CD8-positive, alpha-beta memory T cell (primary cell): ENCODE results near the gene CDC25C. TPM values are rescaled to one million over a fixed set of nuclear protein-coding genes. Genes with fewer than 3 reads are reported as not detected.

Source experiments
- CTCF ChIA-PET: fragments of 350-600 bp; sonication (Branson Sonifier 250); formaldehyde crosslinking; loops from one replicate; lab custom pipeline; 2021; ENCODE audit warnings: antibody characterized with exemption; lab: Charles Lee
- POLR2A ChIA-PET: fragments of 350-600 bp; sonication (Branson Sonifier 250); formaldehyde crosslinking; loops from one replicate; lab custom pipeline; 2021; ENCODE audit warnings: antibody characterized with exemption; lab: Charles Lee
- DNase-seq, 5 donors: peaks; one replicate each; pipeline versions ENCODE4 v3.0.0 to v3.0.0-alpha.2; 2020 to 2022; ENCODE audit warnings: mixed read lengths in 1 of 5
- H3K27ac ChIP-seq: one replicate; pipeline ENCODE4 v1.7.0; 2013; ENCODE audit warnings: low read depth, mild to moderate bottlenecking, low read length, moderate library complexity
- H3K27me3 ChIP-seq: 2 replicates; pipeline ENCODE4 v1.7.0; 2013; ENCODE audit warnings: low read length, mild to moderate bottlenecking; ENCODE audit not compliant: insufficient read depth, poor library complexity, severe bottlenecking
- H3K36me3 ChIP-seq: 2 replicates; pipeline ENCODE4 v1.7.0; 2013; ENCODE audit warnings: mild to moderate bottlenecking, low read length, moderate library complexity; ENCODE audit not compliant: insufficient read depth
- H3K4me1 ChIP-seq: 2 replicates; pipeline ENCODE4 v1.7.0; 2013; ENCODE audit warnings: mild to moderate bottlenecking, low read length, moderate library complexity; ENCODE audit not compliant: insufficient read depth
- H3K4me3 ChIP-seq: 2 replicates; pipeline ENCODE4 v1.7.0; 2013; ENCODE audit warnings: mild to moderate bottlenecking, low read length
- H3K9me3 ChIP-seq: 2 replicates; pipeline ENCODE4 v1.7.0; 2013; ENCODE audit warnings: mild to moderate bottlenecking, low read length
- H3K27ac Mint-ChIP-seq, 8 donors: one replicate each; pipeline ENCODE4 v1.8.0; 2020 to 2021; ENCODE audit warnings: mixed read lengths in 8 of 8, mild to moderate bottlenecking in 6 of 8, inconsistent platforms in 3 of 8, moderate library complexity in 3 of 8
- H3K27me3 Mint-ChIP-seq, 2 donors: one replicate each; pipeline ENCODE4 v1.8.0; 2020 to 2021; ENCODE audit warnings: mixed read lengths in 2 of 2, mild to moderate bottlenecking in 1 of 2, moderate library complexity in 1 of 2
- H3K36me3 Mint-ChIP-seq, 3 donors: one replicate each; pipeline ENCODE4 v1.8.0; 2020 to 2021; ENCODE audit warnings: mixed read lengths in 3 of 3, inconsistent platforms in 1 of 3, mild to moderate bottlenecking in 1 of 3
- H3K4me1 Mint-ChIP-seq, 3 donors: one replicate each; pipeline ENCODE4 v1.8.0; 2020 to 2021; ENCODE audit warnings: mixed read lengths in 3 of 3, inconsistent platforms in 1 of 3, mild to moderate bottlenecking in 1 of 3
- H3K4me3 Mint-ChIP-seq, 7 donors: one replicate each; pipeline ENCODE4 v1.8.0; 2020 to 2021; ENCODE audit warnings: mixed read lengths in 7 of 7, mild to moderate bottlenecking in 6 of 7, moderate library complexity in 4 of 7, inconsistent platforms in 2 of 7
- H3K9me3 Mint-ChIP-seq, 5 donors: one replicate each; pipeline ENCODE4 v1.8.0; 2020 to 2022; ENCODE audit warnings: mixed read lengths in 5 of 5, mild to moderate bottlenecking in 3 of 5, moderate library complexity in 2 of 5, inconsistent platforms in 1 of 5
- polyA plus RNA-seq: library from polyadenylated mRNA; unstranded; fragments of 300-500 nt; fragmentation: Illumina TruSeq; gene quantifications from one replicate; pipeline ENCODE4 v1.2.3, GENCODE V29; 2021
- total RNA-seq, 2 experiments: library from RNA; stranded (reverse); gene quantifications; one replicate each; pipeline ENCODE4 v1.2.3, GENCODE V29; 2021

CDC25C gene
- total and polyA plus RNA-seq, 3 experiments from 2014 or later: 4.3 to 5.3 TPM; not detected in 1

GRCh38 chr5:138305797-138306196 lies 25.8 kb downstream of the CDC25C start:
- Histone ChIP-seq H3K9me3 (no peaks in the 10 kb centered on the region), H3K36me3 (no peaks in the 10 kb centered on the region), H3K27ac (no peak overlapping the region), H3K4me1 (no peaks in the 10 kb centered on the region), H3K4me3 (no peak overlapping the region), H3K27me3 (no peaks in the 10 kb centered on the region)
- H3K36me3 Mint-ChIP-seq: no peaks in the 10 kb centered on the region
- POLR2A ChIA-PET: no interaction called here
- CTCF ChIA-PET: no interaction called here
- H3K4me1 Mint-ChIP-seq: no peaks in the 10 kb centered on the region
- H3K4me3 Mint-ChIP-seq: no peak overlapping the region
- H3K9me3 Mint-ChIP-seq: no peaks in the 10 kb centered on the region
- no peaks in the 10 kb centered on the region for H3K27me3 Mint-ChIP-seq
- no peak for DNase-seq
- H3K27ac Mint-ChIP-seq: peak overlapping the region in 1 of 8 donors; percentile 39

GRCh38 chr5:138303372-138303771 lies 28.2 kb downstream of the CDC25C start:
- H3K4me3 ChIP-seq: no peak overlapping the region
- no peaks in the 10 kb centered on the region for H3K36me3 ChIP-seq
- H3K36me3 Mint-ChIP-seq: no peaks in the 10 kb centered on the region
- H3K27ac Mint-ChIP-seq: peak overlapping the region in 1 of 8 donors; percentile 8
- no peaks in the 10 kb centered on the region for H3K4me1 ChIP-seq
- no peak overlapping the region for H3K27ac ChIP-seq
- no peaks in the 10 kb centered on the region for H3K4me1 Mint-ChIP-seq
- POLR2A ChIA-PET: no interaction called here
- H3K4me3 Mint-ChIP-seq: no peak overlapping the region
- H3K9me3 Mint-ChIP-seq: no peaks in the 10 kb centered on the region
- no peaks in the 10 kb centered on the region for H3K27me3 Mint-ChIP-seq
- no peaks in the 10 kb centered on the region for H3K27me3 ChIP-seq
- H3K9me3 ChIP-seq: no peaks in the 10 kb centered on the region
- CTCF ChIA-PET: interaction anchor here (1.5 kb wide), 1 partner anchor 49 kb away, joined by 3 read pairs; the partner anchor contains the start of gene KDM3B
- no peak for DNase-seq

- no peak overlapping the region for H3K4me3 ChIP-seq
- no peaks in the 10 kb centered on the region for H3K36me3 Mint-ChIP-seq
- no peaks in the 10 kb centered on the region for H3K36me3 ChIP-seq
- no peaks in the 10 kb centered on the region for H3K4me1 ChIP-seq
- no peak overlapping the region for H3K4me3 Mint-ChIP-seq
- H3K9me3 ChIP-seq: no peaks in the 10 kb centered on the region
- no peaks in the 10 kb centered on the region for H3K27me3 ChIP-seq
- no peak for DNase-seq
- no peak overlapping the region for H3K27ac Mint-ChIP-seq
- H3K27ac ChIP-seq: no peak overlapping the region
- no peaks in the 10 kb centered on the region for H3K27me3 Mint-ChIP-seq
- no peaks in the 10 kb centered on the region for H3K4me1 Mint-ChIP-seq
- ChIA-PET CTCF (no interaction called here), POLR2A (no interaction called here)
- H3K9me3 Mint-ChIP-seq: no peaks in the 10 kb centered on the region
Observed at GRCh38 chr5:138289296-138289695, 42.3 kb downstream of the CDC25C start.

GRCh38 chr5:138287246-138287645 lies 44.4 kb downstream of the CDC25C start:
- Mint-ChIP-seq H3K27ac (peak overlapping the region in 2 of 8 donors; percentile 0 to 42), H3K36me3 (no peaks in the 10 kb centered on the region), H3K27me3 (no peaks in the 10 kb centered on the region), H3K9me3 (no peaks in the 10 kb centered on the region), H3K4me3 (no peak overlapping the region), H3K4me1 (no peaks in the 10 kb centered on the region)
- Histone ChIP-seq H3K36me3 (no peaks in the 10 kb centered on the region), H3K4me3 (no peak overlapping the region), H3K27ac (no peak overlapping the region), H3K4me1 (no peaks in the 10 kb centered on the region), H3K9me3 (no peaks in the 10 kb centered on the region), H3K27me3 (no peaks in the 10 kb centered on the region)
- no peak for DNase-seq
- CTCF ChIA-PET: interaction anchor here (1.1 kb wide), 1 partner anchor 65 kb away, joined by 3 read pairs; no protein-coding TSS in a partner anchor
- POLR2A ChIA-PET: no interaction called here

- no peak for DNase-seq
- H3K36me3 Mint-ChIP-seq: no peaks in the 10 kb centered on the region
- CTCF ChIA-PET: no interaction called here
- Histone ChIP-seq H3K4me1 (no peaks in the 10 kb centered on the region), H3K27ac (no peak overlapping the region), H3K36me3 (no peaks in the 10 kb centered on the region), H3K9me3 (no peaks in the 10 kb centered on the region), H3K4me3 (no peak overlapping the region), H3K27me3 (no peaks in the 10 kb centered on the region)
- no peaks in the 10 kb centered on the region for H3K4me1 Mint-ChIP-seq
- no peaks in the 10 kb centered on the region for H3K9me3 Mint-ChIP-seq
- no peak overlapping the region for H3K4me3 Mint-ChIP-seq
- POLR2A ChIA-PET: no interaction called here
- no peak overlapping the region for H3K27ac Mint-ChIP-seq
- H3K27me3 Mint-ChIP-seq: no peaks in the 10 kb centered on the region
Observed at GRCh38 chr5:138282920-138283742, 48.5 kb downstream of the CDC25C start.

GRCh38 chr5:138280915-138281314 lies 50.7 kb downstream of the CDC25C start:
- H3K9me3 ChIP-seq: no peaks in the 10 kb centered on the region
- Mint-ChIP-seq H3K27me3 (peaks cover 1 to 2% of the 10 kb centered on the region in 2 donors), H3K4me1 (no peaks in the 10 kb centered on the region), H3K27ac (no peak overlapping the region), H3K36me3 (no peaks in the 10 kb centered on the region), H3K4me3 (no peak overlapping the region), H3K9me3 (no peaks in the 10 kb centered on the region)
- no peaks in the 10 kb centered on the region for H3K4me1 ChIP-seq
- no peaks in the 10 kb centered on the region for H3K27me3 ChIP-seq
- H3K4me3 ChIP-seq: no peak overlapping the region
- CTCF ChIA-PET: interaction anchor here (0.6 to 1.0 kb wide), 2 partner anchors 27 kb away, joined by 3 read pairs; no protein-coding TSS in a partner anchor
- POLR2A ChIA-PET: interaction anchor here (0.6 kb wide), 1 partner anchor 114 kb away, joined by 9 read pairs; no protein-coding TSS in a partner anchor
- H3K36me3 ChIP-seq: no peaks in the 10 kb centered on the region
- no peak for DNase-seq
- no peak overlapping the region for H3K27ac ChIP-seq

GRCh38 chr5:138276402-138277054 lies 55.1 kb downstream of the CDC25C start:
- ChIA-PET CTCF (no interaction called here), POLR2A (no interaction called here)
- DNase-seq: no peak
- no peak overlapping the region for H3K4me3 Mint-ChIP-seq
- Histone ChIP-seq H3K4me3 (no peak overlapping the region), H3K27me3 (no peaks in the 10 kb centered on the region), H3K4me1 (no peaks in the 10 kb centered on the region), H3K9me3 (no peaks in the 10 kb centered on the region), H3K36me3 (no peaks in the 10 kb centered on the region), H3K27ac (no peak overlapping the region)
- peaks cover 12 to 31% of the 10 kb centered on the region in 2 donors for H3K27me3 Mint-ChIP-seq
- no peak overlapping the region for H3K27ac Mint-ChIP-seq
- peaks cover 5 to 13% (median 11%) of the 10 kb centered on the region in 3 donors for H3K4me1 Mint-ChIP-seq
- H3K36me3 Mint-ChIP-seq: no peaks in the 10 kb centered on the region
- H3K9me3 Mint-ChIP-seq: peaks cover 0 to 2% (median 0%) of the 10 kb centered on the region in 5 donors

GRCh38 chr5:138275895-138276294 lies 55.7 kb downstream of the CDC25C start:
- Histone ChIP-seq H3K27ac (no peak overlapping the region), H3K4me3 (no peak overlapping the region), H3K4me1 (no peaks in the 10 kb centered on the region), H3K9me3 (no peaks in the 10 kb centered on the region), H3K36me3 (no peaks in the 10 kb centered on the region), H3K27me3 (no peaks in the 10 kb centered on the region)
- H3K9me3 Mint-ChIP-seq: peaks cover 0 to 2% (median 0%) of the 10 kb centered on the region in 5 donors
- H3K36me3 Mint-ChIP-seq: no peaks in the 10 kb centered on the region
- H3K4me1 Mint-ChIP-seq: peaks cover 5 to 13% (median 11%) of the 10 kb centered on the region in 3 donors
- no peak overlapping the region for H3K4me3 Mint-ChIP-seq
- H3K27me3 Mint-ChIP-seq: peaks cover 12 to 31% of the 10 kb centered on the region in 2 donors
- H3K27ac Mint-ChIP-seq: peak overlapping the region in 1 of 8 donors; percentile 9
- ChIA-PET CTCF (no interaction called here), POLR2A (no interaction called here)
- DNase-seq: no peak
